Activated effector memory CD4-positive, alpha-beta T cell treated with Interleukin-2 at 50 U/mL for 16 hours (primary cell): ENCODE measurements around the gene ATF1.
A peak's percentile ranks its signal among the peaks of the same experiment; 100 is the strongest.
"Not testable (repeated sequence)": the region's sequence is repeated elsewhere in the genome, so short reads cannot be mapped to it uniquely, and the experiment has no call there.

Experiments
- DNase-seq: peaks from one replicate; pipeline ENCODE4 v3.0.0-alpha.2; 2020

The ATF1 gene

DNA sequence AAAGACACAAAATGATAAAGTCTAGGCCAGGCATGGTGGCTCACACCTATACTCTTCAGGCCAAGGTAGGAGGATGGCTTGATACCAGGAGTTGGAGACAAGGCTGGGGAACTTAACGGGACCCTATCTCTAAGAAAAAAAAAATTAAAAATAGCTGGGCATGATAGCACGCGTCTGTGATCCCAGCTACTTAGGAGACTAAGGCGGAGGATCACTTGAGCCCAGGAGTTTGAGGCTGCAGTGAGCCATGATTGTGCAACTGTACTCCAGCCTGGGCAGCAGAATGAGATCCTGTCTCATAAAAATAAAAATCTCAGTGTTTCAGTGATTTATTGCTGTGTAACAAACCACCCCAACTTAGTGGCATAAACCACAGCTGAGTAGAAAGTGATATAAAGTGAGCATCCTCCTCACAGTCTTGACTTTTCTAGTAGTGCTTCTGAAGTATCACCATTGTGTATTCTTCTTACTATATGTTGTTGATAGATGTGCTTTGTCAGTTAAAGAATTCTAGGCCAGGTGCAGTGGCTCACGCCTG, 10.6 kb upstream of the ATF1 start:
- no peak for DNase-seq

DNA sequence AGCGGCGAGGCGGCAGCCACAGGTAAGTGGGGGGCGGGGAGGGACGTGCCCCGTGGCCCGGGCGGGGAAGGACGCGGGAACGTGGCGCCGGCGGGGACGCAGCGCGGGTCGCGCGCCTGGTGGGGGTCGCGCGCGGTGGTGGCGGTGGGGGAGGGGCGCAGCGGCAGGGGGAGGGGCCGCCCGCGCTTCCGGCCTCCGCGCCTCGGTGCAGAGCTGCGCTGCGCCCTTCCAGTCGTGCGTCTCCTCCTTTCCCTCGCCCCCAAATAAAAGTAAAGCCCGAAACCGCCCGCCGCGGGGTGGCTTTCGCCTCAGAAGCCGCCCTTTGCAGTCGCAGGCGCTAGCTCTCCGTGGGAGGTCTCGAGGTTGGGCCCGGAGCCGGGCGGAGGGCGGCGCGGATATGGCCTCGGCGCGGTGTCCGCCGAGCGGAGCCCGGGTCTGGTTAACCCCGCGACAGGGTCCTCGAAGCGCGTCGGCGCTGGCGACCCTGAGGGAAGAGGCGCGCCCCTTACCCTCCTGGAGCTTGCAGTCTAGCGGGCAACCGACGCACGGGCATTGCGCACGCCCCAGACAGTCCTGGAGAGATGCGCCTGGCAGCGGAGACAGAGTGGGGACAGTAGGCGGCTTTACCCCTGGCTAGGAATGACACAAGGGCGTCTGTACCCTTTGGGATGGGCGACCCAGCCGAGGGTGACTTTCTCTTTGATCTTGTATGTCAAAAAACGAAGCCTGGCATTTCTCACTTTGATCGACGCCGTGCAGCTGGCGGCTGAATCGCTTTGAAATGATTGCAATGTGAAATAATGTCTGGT, 589 bp downstream of the ATF1 start:
- DNase-seq = peak; percentile 73

DNA sequence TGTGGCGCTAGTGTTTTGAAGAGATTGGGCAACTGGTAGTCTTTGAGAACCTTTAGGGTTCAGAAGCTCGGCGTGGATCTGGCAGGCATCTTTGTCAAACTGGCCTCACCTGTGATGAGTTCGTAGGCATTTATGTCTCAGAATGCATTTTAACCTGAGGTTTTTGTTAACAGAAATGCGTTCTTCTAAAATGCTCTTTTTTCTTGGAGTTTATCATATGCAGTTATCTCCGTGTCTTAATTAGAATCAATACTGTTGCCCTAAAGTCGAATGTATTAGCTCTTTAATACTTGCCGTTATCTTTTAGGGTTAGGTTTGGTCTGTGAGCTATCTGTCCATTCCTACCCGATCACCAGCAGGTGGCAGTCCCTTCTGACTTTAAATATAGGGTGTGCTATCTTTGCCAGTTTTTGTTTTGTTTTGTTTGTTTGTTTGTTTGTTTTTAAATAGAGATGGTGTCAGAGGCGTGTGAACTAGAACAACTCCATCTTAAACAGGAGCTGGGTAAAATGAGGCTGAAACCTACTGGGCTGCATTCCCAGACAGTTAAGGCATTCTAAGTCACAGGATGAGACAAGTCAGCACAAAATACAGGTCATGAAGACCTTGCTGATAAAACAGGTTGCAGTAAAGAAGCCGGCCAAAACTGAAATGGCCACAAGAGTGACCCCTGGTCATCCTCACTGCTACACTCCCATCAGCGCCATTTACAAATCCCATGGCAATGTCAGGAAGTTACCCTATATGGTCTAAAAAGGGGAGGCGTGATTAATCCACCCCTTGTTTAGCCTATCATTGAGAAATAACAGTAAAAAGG, 1.4 kb downstream of the ATF1 start:
- peak; percentile 28 for DNase-seq

DNA sequence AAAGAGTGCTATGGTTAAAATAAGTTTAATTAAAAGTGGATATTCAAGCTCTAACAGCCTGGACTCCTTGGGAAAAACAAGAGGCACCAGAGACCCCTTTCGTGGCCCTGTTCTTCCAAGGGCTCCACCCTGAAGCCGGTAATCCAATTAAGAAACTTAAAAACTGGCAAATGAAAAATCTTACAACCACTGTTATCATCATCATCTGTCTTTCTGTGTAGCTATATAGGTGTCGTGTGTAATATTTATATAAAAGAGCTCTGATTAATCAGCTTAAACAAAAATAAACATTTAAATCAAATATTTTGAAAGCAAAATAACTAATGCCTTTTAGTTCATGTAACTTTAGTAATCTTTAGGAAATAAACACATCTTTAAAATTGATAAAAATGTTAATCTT, 4.5 kb downstream of the ATF1 start:
- DNase-seq = no peak

DNA sequence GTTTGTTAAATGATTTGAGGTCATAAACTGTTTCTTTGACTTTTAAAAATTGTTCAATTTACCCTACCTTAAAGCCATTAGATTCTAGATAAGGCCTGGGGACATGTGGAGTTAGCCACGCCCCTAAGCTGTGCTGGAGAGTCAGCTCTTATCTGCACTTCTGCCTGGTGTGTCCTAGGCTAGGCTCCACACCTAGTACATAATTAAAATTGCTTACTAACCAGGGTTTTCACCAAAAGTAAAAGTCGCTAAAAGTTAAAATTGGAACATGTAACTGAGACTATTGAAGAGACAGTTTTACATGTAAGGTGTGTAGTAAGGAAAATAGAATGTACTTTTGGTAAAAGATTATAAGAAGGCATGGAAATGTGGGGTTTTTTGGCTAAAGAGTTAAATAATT, 4.9 kb downstream of the ATF1 start:
- not testable (repeated sequence) for DNase-seq

DNA sequence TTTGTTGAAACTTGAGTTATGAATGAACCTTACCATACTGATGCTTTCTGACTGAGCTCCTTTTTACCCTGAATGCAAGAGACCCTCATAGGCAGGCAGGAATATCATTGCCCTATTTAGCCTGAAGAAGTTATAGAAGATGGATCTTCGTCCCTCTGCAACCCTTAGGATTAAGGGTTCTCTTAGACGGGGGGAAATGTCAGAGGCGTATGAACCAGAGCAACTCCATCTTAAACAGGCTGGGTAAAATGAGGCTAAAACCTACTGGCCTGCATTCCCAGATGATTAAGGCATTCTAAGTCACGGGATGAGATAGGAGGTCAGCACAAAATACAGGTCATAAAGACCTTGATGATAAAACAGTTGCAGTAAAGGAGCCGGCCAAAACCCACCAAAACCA, 7.5 kb downstream of the ATF1 start:
- no peak for DNase-seq

DNA sequence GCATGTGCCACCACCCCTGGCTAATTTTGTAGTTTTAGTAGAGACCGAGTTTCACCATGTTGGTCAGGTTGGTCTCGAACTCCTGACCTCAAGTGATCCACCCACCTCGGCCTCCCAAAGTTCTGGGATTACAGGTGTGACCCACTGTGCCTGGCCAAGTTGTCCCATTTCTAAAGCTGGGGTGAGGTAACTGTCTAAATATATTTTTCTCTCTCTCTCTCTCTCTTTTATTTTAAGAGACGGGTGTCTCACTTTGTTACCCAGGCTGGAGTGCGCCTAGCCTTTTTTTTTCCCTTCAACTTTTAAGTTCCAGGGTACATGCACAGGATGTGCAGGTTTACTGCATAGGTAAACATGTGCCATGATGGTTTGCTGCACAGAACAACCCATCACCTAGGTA, 8.6 kb downstream of the ATF1 start:
- no peak for DNase-seq

DNA sequence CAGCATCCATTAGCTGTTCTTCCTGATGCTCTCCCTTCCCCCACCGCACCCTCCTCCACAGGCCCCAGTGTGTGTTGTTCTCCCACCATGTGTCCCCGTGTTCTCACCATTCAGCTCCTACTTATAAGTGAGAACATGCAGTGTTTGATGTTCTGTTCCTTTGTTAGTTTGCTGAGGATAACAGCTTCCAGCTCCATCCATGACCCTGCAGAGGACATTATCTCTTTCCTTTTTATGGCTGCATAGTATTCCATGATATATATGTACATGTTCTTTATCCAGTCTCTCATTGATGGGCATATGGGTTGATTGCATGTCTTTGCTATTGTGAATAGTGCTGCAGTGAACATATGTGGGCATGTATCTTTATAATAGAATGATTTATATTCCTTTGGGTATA, 9.0 kb downstream of the ATF1 start:
- DNase-seq = no peak

DNA sequence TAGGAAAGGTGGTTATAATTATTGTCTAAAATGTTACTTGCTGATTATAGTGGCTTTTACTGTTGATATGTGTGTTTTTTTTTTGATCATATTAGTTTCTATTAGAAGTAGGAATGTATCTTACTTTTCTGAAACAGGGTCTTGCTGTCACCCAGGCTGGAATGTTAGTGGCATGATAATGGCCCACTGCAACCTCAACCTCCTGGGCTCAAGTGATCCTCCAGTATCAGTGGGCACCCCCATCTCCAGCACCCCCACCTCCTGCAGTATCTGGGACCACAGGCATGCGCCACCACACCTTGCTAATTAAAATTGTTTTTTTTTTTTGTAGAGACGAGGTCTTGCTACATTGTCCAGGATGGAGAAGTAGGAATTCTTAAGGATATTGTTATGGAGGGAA, 11.3 kb downstream of the ATF1 start:
- DNase-seq = no peak

DNA sequence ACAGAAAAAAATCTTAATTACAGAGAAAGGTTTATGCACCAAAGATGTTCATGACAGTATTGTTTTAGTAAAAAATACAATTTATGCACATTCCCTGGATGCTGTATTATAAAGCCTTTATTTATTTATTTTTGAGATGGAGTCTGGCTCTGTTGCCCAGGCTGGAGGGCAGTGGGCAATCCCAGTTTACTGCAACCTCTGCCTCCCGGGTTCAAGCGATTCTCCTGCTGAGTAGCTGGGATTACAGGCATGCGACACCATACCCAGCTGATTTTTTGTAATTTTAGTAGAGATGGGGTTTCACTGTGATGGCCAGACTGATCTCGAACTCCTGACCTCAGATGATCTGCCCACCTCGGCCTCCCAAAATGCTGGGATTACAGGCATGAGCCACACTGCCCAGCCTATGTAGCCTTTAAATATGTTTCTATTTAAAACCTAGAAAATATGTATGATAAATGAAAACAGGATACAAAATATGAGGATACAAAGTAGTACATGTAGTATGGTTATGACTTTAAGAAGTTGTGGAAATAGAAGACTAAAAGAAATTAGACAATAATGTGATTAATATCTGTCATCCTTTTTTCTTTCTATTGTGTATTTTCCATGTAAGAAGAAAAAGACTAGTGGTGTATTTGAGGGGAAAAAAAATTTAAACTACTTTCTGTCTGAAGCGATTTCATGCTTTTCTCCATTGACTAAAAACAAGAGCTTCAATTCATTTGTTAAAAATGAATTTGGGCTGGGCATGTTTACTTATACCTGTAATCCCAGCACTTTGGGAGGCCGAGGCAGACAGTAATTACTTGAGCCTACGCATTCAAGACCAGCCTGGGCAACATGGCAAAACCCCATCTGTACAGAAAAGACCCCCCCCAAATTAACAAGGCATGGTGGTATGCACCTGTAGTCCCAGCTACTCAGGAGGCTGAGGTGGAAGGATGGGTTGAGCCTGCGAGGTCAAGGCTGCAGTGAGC, 13.1 kb downstream of the ATF1 start:
- DNase-seq = no peak

DNA sequence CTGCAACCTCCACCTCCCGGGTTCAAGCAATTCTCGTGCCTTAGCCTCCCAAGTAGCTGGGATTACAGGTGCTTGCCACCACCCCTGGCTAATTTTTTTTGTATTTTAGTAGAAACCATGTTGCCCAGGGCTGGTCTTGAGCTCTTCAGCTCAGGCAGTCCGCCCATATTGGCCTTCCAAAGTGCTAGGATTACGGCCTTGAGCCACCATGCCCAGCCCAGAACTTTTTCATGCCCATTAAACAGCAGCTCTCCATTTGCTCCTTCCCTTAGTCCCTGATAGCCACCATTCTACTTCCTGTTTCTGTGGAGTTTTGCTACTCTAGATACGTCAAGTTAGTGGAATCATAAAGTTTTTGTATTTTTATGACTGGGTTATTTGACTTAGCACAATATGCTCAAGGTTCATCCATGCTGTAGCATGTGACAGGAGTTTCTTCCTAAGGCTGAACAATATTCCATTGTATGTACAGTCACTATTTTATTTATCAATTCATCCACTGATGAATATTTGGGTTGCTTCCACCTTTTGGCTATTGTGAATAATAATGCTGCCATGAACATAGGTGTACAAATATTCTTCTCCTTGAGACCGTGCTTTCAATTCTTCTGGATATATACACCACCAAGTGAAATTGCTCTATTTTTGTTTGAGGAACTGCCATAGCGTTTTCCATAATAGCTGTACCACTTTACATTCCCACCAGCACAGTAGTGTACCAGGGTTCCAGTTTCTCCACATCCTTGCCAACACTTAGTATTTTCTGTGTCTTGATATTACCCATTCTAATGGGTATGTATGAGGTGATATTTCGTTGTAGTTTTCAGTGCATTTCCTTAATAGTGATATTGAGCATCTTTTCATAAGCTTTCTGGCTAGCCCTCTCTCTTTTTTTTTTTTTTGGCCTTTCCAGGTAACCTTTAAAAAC, 15.0 kb downstream of the ATF1 start:
- DNase-seq = no peak

DNA sequence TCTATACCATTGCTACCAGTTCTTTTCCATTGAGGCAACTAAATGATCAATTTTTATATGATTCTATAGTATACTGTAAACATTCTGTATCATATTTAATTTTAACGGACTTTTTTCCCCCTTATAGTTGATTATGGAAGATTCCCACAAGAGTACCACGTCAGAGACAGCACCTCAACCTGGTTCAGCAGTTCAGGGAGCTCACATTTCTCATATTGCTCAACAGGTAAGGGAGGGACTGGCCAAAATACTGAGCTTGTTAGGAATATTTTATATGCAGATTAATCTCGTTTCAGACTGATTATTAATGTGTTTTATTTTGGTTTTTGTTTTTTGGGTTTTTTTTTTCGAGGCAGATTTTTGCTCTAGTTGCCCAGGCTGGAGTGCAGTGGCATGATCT, 16.1 kb downstream of the ATF1 start:
- no peak for DNase-seq

DNA sequence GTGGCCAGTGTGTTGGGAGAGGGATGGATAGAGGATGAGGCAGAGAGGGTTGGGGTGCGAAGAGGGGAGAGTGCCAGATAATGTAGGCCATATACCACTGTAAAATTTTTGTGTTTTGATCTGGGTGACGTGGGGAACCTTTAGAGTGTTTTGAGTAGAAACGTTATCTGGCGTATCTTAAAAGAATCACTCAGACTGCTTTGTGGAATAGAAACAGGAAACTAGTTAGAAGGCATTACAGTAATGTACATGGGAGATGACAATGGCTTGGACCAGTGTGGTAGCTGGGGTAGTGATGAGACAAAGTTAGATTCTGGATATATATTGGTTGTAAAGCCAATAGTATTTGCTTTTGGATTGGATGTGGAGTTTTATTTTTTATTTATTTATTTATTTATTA, 20.6 kb downstream of the ATF1 start:
- no peak for DNase-seq

DNA sequence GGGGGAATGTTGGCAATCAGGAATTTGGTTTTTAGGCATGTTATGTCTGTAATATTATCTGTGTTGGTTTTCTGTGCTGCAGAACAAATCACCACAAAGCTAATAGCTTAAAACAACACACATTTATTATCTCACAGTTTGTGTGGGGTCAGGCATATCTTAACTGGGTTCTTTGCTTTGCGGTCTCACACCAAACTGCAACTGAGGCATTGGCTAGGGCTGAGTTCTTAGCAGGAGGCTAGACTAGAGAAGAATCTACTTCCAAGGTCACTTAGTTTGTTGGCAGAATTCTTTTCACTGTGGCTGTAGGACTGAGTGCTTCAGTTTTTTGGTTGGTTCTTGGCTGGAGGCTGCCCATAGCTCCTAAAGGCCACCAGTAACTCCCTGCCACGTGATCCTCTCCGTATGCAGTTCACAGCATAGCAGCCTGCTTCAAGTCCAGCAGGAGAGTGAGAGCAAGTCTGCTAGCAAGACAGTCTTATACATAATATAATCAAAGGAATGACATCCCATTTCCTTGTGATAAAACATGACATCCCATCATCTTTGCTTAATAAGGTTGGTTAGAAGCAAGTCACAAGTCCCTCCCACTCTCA, 21.6 kb downstream of the ATF1 start:
- DNase-seq = no peak

DNA sequence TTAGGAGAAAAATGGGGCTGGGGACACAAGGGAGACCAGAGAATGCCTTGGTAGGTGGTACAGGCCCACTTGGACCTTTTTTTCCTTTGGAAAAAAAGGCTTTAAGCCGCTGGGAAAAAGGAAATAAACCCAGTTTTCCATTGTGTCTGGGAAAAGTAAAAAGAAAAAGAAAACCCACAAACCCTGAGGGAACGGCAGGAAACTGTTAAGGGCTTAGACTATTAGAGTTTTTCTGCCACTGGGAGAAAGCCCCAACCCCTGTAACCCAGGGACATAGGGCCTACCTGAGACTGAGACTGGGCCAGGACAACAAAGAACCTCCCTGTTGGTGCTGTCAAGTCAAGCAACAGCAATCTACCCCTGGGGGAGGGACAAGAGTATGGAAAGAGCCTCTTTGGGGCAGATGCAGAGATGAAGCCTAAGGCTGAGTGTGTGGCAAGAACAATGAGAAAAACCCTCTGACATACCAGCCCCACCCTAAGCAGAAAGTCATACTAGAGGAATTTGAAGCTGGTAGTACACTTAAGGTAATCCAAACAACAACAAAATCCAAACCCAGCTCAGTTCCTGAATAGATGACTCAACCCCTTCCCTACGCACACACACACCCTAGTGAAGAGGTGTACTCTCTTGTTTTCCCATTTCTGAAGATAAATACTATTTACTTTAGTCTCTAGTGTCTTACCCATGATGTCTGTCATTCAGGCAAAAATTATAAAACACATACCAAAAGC, 22.8 kb downstream of the ATF1 start:
- no peak for DNase-seq

DNA sequence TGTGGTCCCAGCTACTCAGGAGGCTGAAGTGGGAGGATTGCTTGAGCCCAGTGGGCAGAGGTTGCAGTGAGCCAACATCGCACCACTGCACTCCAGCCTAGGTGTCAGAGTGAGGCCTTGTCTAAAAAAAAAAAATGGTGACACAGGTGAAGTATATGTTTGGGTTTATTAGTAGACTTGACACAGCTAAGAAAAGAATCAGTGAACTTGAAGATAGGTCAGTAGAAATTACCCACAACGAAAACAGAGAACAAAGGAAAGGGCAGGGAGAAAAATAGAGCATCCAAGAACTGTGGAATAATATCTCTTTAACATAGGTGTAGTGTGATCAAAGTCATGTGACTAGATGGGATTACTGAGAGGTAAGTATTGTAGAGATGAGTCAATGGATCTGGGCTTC, 23.7 kb downstream of the ATF1 start:
- no peak for DNase-seq

DNA sequence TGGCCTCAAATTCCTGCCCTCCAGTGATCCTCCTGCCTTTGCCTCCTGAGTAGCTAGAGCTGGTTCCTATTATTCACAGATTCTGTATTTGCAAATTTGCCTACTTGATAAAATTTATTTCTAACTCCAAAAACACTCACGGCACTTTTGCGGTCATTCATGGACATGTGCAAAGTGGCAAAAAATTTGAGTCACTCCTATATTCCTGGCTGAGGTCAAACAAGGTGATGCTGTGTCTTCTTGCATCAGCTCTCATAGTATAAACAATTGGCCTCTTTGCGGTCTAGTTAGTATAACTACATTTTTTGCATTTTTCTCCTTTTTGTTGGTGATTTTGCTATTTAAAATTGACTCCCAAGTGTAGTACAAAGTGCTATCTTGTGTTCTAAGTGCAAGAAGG, 24.7 kb downstream of the ATF1 start:
- no peak for DNase-seq

DNA sequence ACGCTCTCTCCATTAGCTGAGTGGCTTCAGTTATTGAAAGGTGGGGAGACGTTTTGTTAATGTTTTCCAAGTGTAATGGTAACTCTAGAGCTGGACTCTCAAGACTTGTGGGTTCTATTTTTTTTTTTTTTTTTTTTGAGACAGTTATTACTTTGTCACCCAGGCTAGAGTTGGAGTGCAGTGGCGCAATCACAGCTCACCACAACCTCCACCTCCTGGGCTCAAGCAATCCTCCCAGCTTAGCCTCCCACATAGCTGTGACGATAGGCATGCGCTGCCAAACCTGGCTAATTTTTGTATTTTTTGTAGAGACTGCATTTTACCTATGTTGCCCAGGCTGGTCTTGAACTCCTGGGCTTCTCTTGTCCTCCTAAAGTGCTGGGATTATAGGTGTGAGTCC, 26.2 kb downstream of the ATF1 start:
- no peak for DNase-seq

DNA sequence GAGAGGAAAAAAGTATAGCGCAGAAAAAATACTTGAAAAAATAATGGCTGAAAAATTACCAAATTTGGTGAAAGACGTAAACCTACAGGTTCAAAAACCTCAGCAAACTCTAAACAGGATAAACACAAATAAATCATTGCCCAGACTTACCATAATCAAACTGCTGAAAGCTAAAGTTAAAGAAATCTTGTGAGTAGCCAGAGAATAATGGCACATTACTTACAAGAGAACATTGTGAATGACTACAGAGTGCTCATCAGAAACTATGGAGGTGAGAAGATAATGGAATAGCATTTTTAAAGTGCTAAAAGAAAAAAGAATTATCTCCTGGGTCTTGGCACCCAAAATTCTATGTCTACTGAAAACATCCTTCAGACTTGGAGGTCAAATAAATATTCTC, 36.0 kb downstream of the ATF1 start:
- no peak for DNase-seq

DNA sequence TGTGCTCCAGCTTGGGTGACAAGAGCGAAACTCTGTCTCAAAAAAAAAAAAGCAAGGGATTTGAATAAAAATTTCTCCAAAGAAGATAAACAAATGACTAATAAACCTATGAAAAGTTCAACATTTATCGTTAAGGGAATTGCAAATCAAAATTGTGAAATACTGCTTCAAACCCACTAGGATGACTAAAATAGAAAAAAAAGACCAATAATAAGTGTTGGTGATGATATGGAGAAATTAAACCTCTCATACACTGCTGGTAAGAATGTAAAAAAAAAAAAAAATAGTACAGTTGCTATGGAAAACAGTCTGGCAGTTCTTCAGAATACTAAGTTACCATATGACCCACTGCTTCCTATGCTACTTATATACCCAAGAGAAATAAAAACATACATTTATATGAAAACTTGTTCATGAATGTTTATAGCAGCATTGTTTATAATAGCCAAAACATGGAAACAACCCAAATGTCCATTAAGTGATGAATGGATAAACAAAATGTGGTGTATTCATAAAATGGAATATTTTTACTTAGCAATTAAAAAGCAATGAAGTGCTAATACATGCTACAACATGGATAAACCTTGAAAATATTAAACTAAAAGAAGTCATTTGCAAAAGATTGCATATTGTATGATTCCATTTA, 39.5 kb downstream of the ATF1 start:
- DNase-seq = no peak
